ENCODE data around the gene CHST13. TPM values are rescaled to one million over a fixed set of nuclear protein-coding genes. Genes with fewer than 3 reads are reported as not detected.

CHST13 gene
- total RNA-seq, 1 experiment from 2014 or later: 1.3 TPM

GRCh38 chr3:126527455-126528211 is 3.7 kb downstream of the CHST13 start:
- no TSS peak for BruUV-seq (replicated peaks)
- no peak for DNase-seq
- CTCF ChIA-PET: interaction anchor here (0.6 to 1.3 kb wide), 2 partner anchors 15 to 1466 kb away, joined by 3 to 4 read pairs; no protein-coding TSS in a partner anchor
- Mint-ChIP-seq H3K27ac (ENCODE audit: unreplicated experiment) (peak overlapping the region; percentile 6), H3K36me3 (ENCODE audit: insufficient read depth, unreplicated experiment) (peaks cover 5% of the 10 kb centered on the region), H3K9me3 (ENCODE audit: low read depth, unreplicated experiment) (no peaks in the 10 kb centered on the region), H3K27me3 (ENCODE audit: unreplicated experiment) (peaks cover 40% of the 10 kb centered on the region), H3K4me3 (ENCODE audit: low read depth, unreplicated experiment) (no peak overlapping the region), H3K4me1 (ENCODE audit: low read depth, unreplicated experiment) (peaks cover 20% of the 10 kb centered on the region)
- intact Hi-C loops (cut with micrococcal nuclease; ENCODE audit: unreplicated experiment): loop anchor here (10.0 kb wide), 2 partner anchors 127 to 927 kb away; partner anchors contain the start of gene TXNRD3
- no peak for TF ChIP-seq CTCF (IDR thresholded peaks at IDR 0.05; ENCODE audit: unreplicated experiment)

GRCh38 chr3:126528419-126528799 is 4.5 kb downstream of the CHST13 start:
- H3K36me3 Mint-ChIP-seq (ENCODE audit: insufficient read depth, unreplicated experiment): peaks cover 5% of the 10 kb centered on the region
- peaks cover 40% of the 10 kb centered on the region for H3K27me3 Mint-ChIP-seq (ENCODE audit: unreplicated experiment)
- H3K4me3 Mint-ChIP-seq (ENCODE audit: low read depth, unreplicated experiment): no peak overlapping the region
- no peak overlapping the region for H3K27ac Mint-ChIP-seq (ENCODE audit: unreplicated experiment)
- intact Hi-C loops (cut with micrococcal nuclease; ENCODE audit: unreplicated experiment): loop anchor here (10.0 kb wide), 2 partner anchors 126 to 926 kb away; partner anchors contain the start of gene TXNRD3
- peaks cover 20% of the 10 kb centered on the region for H3K4me1 Mint-ChIP-seq (ENCODE audit: low read depth, unreplicated experiment)
- TF ChIP-seq CTCF (IDR thresholded peaks at IDR 0.05; ENCODE audit: unreplicated experiment): no peak
- H3K9me3 Mint-ChIP-seq (ENCODE audit: low read depth, unreplicated experiment): no peaks in the 10 kb centered on the region
- DNase-seq: no peak
- no TSS peak for BruUV-seq (replicated peaks)
- CTCF ChIA-PET: interaction anchor here (0.7 to 1.0 kb wide), 5 partner anchors 10 to 209 kb away, joined by 3 to 4 read pairs (median 3); no protein-coding TSS in a partner anchor

GRCh38 chr3:126528800-126529541 is 5.0 kb downstream of the CHST13 start:
- Mint-ChIP-seq H3K9me3 (ENCODE audit: low read depth, unreplicated experiment) (no peaks in the 10 kb centered on the region), H3K27me3 (ENCODE audit: unreplicated experiment) (peaks cover 40% of the 10 kb centered on the region), H3K4me3 (ENCODE audit: low read depth, unreplicated experiment) (no peak overlapping the region), H3K4me1 (ENCODE audit: low read depth, unreplicated experiment) (peaks cover 20% of the 10 kb centered on the region), H3K36me3 (ENCODE audit: insufficient read depth, unreplicated experiment) (peaks cover 5% of the 10 kb centered on the region), H3K27ac (ENCODE audit: unreplicated experiment) (peak overlapping the region; percentile 14)
- no TSS peak for BruUV-seq (replicated peaks)
- TF ChIP-seq CTCF (IDR thresholded peaks at IDR 0.05; ENCODE audit: unreplicated experiment): peak; percentile 23
- peak; percentile 84 for DNase-seq
- CTCF ChIA-PET: interaction anchor here (0.6 to 1.0 kb wide), 6 partner anchors 9 to 209 kb away, joined by 3 to 4 read pairs (median 3); no protein-coding TSS in a partner anchor
- intact Hi-C loops (cut with micrococcal nuclease; ENCODE audit: unreplicated experiment): loop anchor here (10.0 kb wide), 2 partner anchors 126 to 926 kb away; partner anchors contain the start of gene TXNRD3

GRCh38 chr3:126529585-126530170 is 5.7 kb downstream of the CHST13 start:
- H3K4me1 Mint-ChIP-seq (ENCODE audit: low read depth, unreplicated experiment): peaks cover 20% of the 10 kb centered on the region
- H3K27me3 Mint-ChIP-seq (ENCODE audit: unreplicated experiment): peaks cover 46% of the 10 kb centered on the region
- no TSS peak for BruUV-seq (replicated peaks)

More at GRCh38 chr3:126529585-126530170, 5.7 kb downstream of the CHST13 start:
- Mint-ChIP-seq H3K27ac (ENCODE audit: unreplicated experiment) (peak overlapping the region; percentile 14), H3K9me3 (ENCODE audit: low read depth, unreplicated experiment) (no peaks in the 10 kb centered on the region), H3K4me3 (ENCODE audit: low read depth, unreplicated experiment) (no peak overlapping the region), H3K36me3 (ENCODE audit: insufficient read depth, unreplicated experiment) (peaks cover 5% of the 10 kb centered on the region)
- DNase-seq: no peak
- intact Hi-C loops (cut with micrococcal nuclease; ENCODE audit: unreplicated experiment): loop anchor here (10.0 kb wide), 2 partner anchors 125 to 925 kb away; partner anchors contain the start of gene TXNRD3
- CTCF ChIA-PET: no interaction called here
- TF ChIP-seq CTCF (IDR thresholded peaks at IDR 0.05; ENCODE audit: unreplicated experiment): no peak

Measured in Calu3 (cell line).